Hepatocyte (in vitro differentiated cells): ENCODE data around the gene DNAH6. TPM values are rescaled to one million over a fixed set of nuclear protein-coding genes. Genes with fewer than 3 reads are reported as not detected.

Experiments used
- DNase-seq: peaks from one replicate; pipeline ENCODE4 v3.0.0-alpha.2; 2016; ENCODE audit warnings: low spot score
- H2AFZ ChIP-seq: fragments of 200-600 bp; sonication (generic); 2 replicates; pipeline ENCODE4 v1.6.0; 2016; ENCODE audit warnings: antibody characterized with exemption, mild to moderate bottlenecking
- H3K27ac ChIP-seq: fragments of 200-600 bp; sonication (generic); 2 replicates; pipeline ENCODE4 v1.5.1; 2016; ENCODE audit warnings: mild to moderate bottlenecking
- H3K27me3 ChIP-seq: fragments of 200-600 bp; sonication (generic); 2 replicates; pipeline ENCODE4 v1.6.1; 2016
- H3K36me3 ChIP-seq: fragments of 200-600 bp; sonication (generic); replicated peaks from 2 replicates; pipeline ENCODE4 v1.5.1; 2016; ENCODE audit warnings: low read depth; ENCODE audit not compliant: insufficient read depth
- H3K4me1 ChIP-seq: fragments of 200-600 bp; sonication (generic); 2 replicates; pipeline ENCODE4 v1.5.1; 2016; ENCODE audit warnings: mild to moderate bottlenecking, moderate library complexity; ENCODE audit not compliant: insufficient read depth
- H3K4me2 ChIP-seq: fragments of 200-600 bp; sonication (generic); 2 replicates; pipeline ENCODE4 v1.6.0; 2016
- H3K4me3 ChIP-seq: fragments of 200-600 bp; sonication (generic); 2 replicates; pipeline ENCODE4 v1.5.1; 2016; ENCODE audit warnings: mild to moderate bottlenecking
- H3K79me2 ChIP-seq: fragments of 200-600 bp; sonication (generic); 2 replicates; pipeline ENCODE4 v1.6.0; 2017; ENCODE audit warnings: mild to moderate bottlenecking
- H3K9me2 ChIP-seq: fragments of 200-600 bp; sonication (generic); replicated peaks from 2 replicates; pipeline ENCODE4 v1.6.0; 2017; ENCODE audit warnings: mild to moderate bottlenecking; ENCODE audit not compliant: insufficient read depth
- H3K9me3 ChIP-seq: fragments of 200-600 bp; sonication (generic); 2 replicates; pipeline ENCODE4 v1.5.1; 2016; ENCODE audit warnings: low read depth, mild to moderate bottlenecking
- H4K20me1 ChIP-seq: fragments of 200-600 bp; sonication (generic); 2 replicates; pipeline ENCODE4 v1.6.0; 2016; ENCODE audit warnings: mild to moderate bottlenecking; ENCODE audit not compliant: insufficient read depth, poor library complexity, severe bottlenecking
- CTCF ChIP-seq: fragments of 200-600 bp; sonication (generic); IDR thresholded peaks from 2 replicates; pipeline ENCODE4 v1.5.1; 2016; ENCODE audit warnings: antibody characterized with exemption, mild to moderate bottlenecking; ENCODE audit not compliant: poor library complexity
- EZH2 ChIP-seq: fragments of 200-600 bp; sonication (generic); IDR thresholded peaks from 2 replicates; pipeline ENCODE4 v1.6.1; 2016; ENCODE audit warnings: antibody characterized with exemption, mild to moderate bottlenecking, borderline replicate concordance
- EZH2phosphoT487 ChIP-seq: fragments of 200-600 bp; sonication (generic); IDR thresholded peaks from one replicate; pipeline ENCODE4 v1.6.1; 2018; ENCODE audit warnings: antibody characterized with exemption, mild to moderate bottlenecking, low read depth, moderate library complexity; ENCODE audit not compliant: unreplicated experiment, severe bottlenecking
- WGBS: methylation state at CpG from one replicate; pipeline ENCODE4 v1.1.6; 2016; ENCODE audit warnings: low lambda C conversion rate; ENCODE audit errors: missing lambda C conversion rate; 5-methylcytosine and 5-hydroxymethylcytosine counted together
- polyA plus RNA-seq: library from polyadenylated mRNA; unstranded; fragments of >200 nt; fragmentation: Nextera tagmentation; extraction: Ambion mirVana; gene quantifications from 2 replicates; pipeline ENCODE4 v1.2.1, GENCODE V29; 2016
- total RNA-seq: library from RNA; depleted of rRNA; stranded (reverse); fragments of >200 nt; gene quantifications from 2 replicates; pipeline ENCODE4 v1.2.3, GENCODE V29; 2014

DNAH6 gene
- total and polyA plus RNA-seq, 2 experiments from 2014 or later = 1.0 to 1.2 TPM

DNA sequence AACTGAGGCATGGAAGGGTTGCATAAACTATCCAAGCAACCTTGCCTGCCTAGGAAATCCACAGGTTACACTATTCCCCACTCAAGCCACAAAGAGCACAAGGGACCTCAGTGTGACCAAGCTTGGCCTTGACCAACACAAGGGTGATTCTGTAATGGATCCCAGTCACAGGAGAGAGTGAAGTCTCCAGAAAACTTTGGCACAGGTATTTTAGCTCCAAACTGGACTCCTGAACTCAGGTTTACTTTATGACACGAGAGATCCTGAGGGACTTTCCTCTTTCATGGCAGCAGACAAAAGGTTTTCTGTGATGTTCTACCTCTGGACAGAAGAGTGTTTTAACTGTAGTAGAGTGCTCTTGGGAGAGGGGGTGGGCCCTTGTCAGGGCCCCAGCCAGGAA lies 195.4 kb downstream of the DNAH6 start:
- Histone ChIP-seq H3K27me3 (no peaks in the 10 kb centered on the region), H3K36me3 (no peaks in the 10 kb centered on the region), H3K9me3 (no peaks in the 10 kb centered on the region), H3K4me2 (no peak overlapping the region), H3K4me1 (no peaks in the 10 kb centered on the region), H3K4me3 (no peak overlapping the region), H2AFZ (no peak overlapping the region), H4K20me1 (no peaks in the 10 kb centered on the region), H3K9me2 (no peaks in the 10 kb centered on the region), H3K79me2 (no peaks in the 10 kb centered on the region), H3K27ac (no peak overlapping the region)
- 75% methylated on average over 1 of the region's 1 CpG for WGBS
- DNase-seq = no peak
- TF ChIP-seq CTCF = no peak
- TF ChIP-seq EZH2phosphoT487 = no peak
- TF ChIP-seq EZH2 = no peak

DNA sequence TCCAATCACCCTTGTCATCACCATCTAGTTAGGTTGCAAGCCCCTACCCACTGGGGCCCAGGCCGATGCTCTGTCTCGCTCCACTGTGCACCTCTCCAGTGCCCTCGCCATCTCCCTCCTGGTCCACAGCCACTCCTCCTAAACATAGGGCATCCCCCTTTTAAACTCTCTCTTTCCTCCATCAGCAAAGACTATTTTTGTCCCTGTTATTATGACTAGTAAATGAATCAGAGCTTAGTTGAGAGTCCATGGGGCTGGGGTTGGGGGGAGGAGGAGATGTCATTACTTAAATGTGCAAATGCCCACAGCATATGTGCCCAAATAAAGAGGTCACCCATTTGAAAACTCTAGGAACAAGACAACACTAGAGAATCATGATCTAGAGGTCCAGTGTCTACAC lies 197.1 kb downstream of the DNAH6 start:
- Histone ChIP-seq H4K20me1 (no peaks in the 10 kb centered on the region), H3K27ac (no peak overlapping the region), H3K4me2 (no peak overlapping the region), H3K27me3 (no peaks in the 10 kb centered on the region), H3K4me3 (no peak overlapping the region), H2AFZ (no peak overlapping the region), H3K4me1 (no peaks in the 10 kb centered on the region), H3K9me3 (no peaks in the 10 kb centered on the region), H3K79me2 (no peaks in the 10 kb centered on the region), H3K9me2 (no peaks in the 10 kb centered on the region), H3K36me3 (no peaks in the 10 kb centered on the region)
- TF ChIP-seq EZH2 = no peak
- 100% methylated on average over 3 of the region's 3 CpGs for WGBS
- DNase-seq = no peak

DNA sequence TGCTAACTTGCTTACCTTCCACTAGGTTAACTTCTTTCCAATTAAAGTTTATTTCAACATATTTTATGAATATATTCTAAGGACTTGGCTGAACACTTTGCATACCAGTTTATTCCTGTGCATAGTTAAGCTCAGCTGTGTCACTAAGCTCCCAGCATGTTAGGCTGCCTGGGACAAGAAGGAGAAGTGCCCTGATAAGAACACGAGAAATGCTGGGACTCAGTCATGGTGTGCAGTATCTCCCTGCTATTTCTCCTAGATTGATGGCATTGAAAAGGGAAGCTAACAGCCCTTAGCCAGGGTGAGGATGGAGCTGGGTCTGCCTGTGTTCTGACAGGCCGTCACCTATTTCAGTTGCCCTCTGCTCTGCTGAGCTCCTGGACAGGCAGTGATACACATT lies 200.3 kb downstream of the DNAH6 start:
- no peak overlapping the region for H3K4me3 ChIP-seq
- no peaks in the 10 kb centered on the region for H3K9me2 ChIP-seq
- no peaks in the 10 kb centered on the region for H3K9me3 ChIP-seq
- no peak overlapping the region for H3K4me2 ChIP-seq
- no peaks in the 10 kb centered on the region for H3K36me3 ChIP-seq
- H2AFZ ChIP-seq = no peak overlapping the region
- no peaks in the 10 kb centered on the region for H4K20me1 ChIP-seq
- no peaks in the 10 kb centered on the region for H3K79me2 ChIP-seq
- WGBS = 59% methylated on average over 2 of the region's 2 CpGs
- H3K27ac ChIP-seq = no peak overlapping the region
- TF ChIP-seq EZH2phosphoT487 (no peak), EZH2 (no peak), CTCF (no peak)
- H3K27me3 ChIP-seq = no peaks in the 10 kb centered on the region
- no peaks in the 10 kb centered on the region for H3K4me1 ChIP-seq
- DNase-seq = no peak

GRCh38 chr2:84717302-84717701 lies 201.0 kb downstream of the DNAH6 start:
- Histone ChIP-seq H3K27ac (no peak overlapping the region), H3K4me2 (no peak overlapping the region), H3K4me3 (no peak overlapping the region), H3K27me3 (no peaks in the 10 kb centered on the region), H3K4me1 (no peaks in the 10 kb centered on the region), H3K36me3 (no peaks in the 10 kb centered on the region), H3K79me2 (no peaks in the 10 kb centered on the region), H2AFZ (no peak overlapping the region), H3K9me3 (no peaks in the 10 kb centered on the region), H4K20me1 (no peaks in the 10 kb centered on the region), H3K9me2 (no peaks in the 10 kb centered on the region)
- no peak for DNase-seq
- TF ChIP-seq EZH2 (no peak), CTCF (no peak), EZH2phosphoT487 (no peak)
- WGBS = 83% methylated on average over 1 of the region's 1 CpG
